Muscle of leg (tissue), 11 donors: ENCODE measurements around the gene HERC2. TPM values are rescaled to one million over a fixed set of nuclear protein-coding genes. Genes with fewer than 3 reads are reported as not detected.
"Not testable (repeated sequence)": the region's sequence is repeated elsewhere in the genome, so short reads cannot be mapped to it uniquely, and the experiment has no call there.

Experiments
- DNase-seq: peaks from one replicate; pipeline ENCODE4 v3.0.0; 2013
- H3K27ac ChIP-seq: one replicate; pipeline ENCODE4 v1.5.1; 2013; ENCODE audit warnings: mild to moderate bottlenecking, low read length, control low read depth
- H3K27me3 ChIP-seq: one replicate; pipeline ENCODE4 v1.6.1; 2013; ENCODE audit warnings: low read length; ENCODE audit not compliant: control insufficient read depth, insufficient read depth
- H3K36me3 ChIP-seq: one replicate; pipeline ENCODE4 v1.6.1; 2013; ENCODE audit warnings: low read length; ENCODE audit not compliant: control insufficient read depth, insufficient read depth
- H3K4me1 ChIP-seq: one replicate; pipeline ENCODE4 v1.6.1; 2013; ENCODE audit warnings: low read length; ENCODE audit not compliant: control insufficient read depth, insufficient read depth
- H3K4me3 ChIP-seq: one replicate; pipeline ENCODE4 v1.5.1; 2013; ENCODE audit warnings: low read length, control low read depth
- H3K9me3 ChIP-seq: replicated peaks from 2 replicates; pipeline ENCODE4 v1.6.1; 2013; ENCODE audit warnings: low read depth, low read length; ENCODE audit not compliant: control insufficient read depth
- WGBS: methylation state at CpG from one replicate; pipeline ENCODE4 v1.1.5; 2013; ENCODE audit warnings: missing lambda C conversion rate; ENCODE audit not compliant: insufficient coverage; 5-methylcytosine and 5-hydroxymethylcytosine counted together
- polyA plus RNA-seq, 8 donors: library from polyadenylated mRNA; unstranded; fragments of 120-200 nt; gene quantifications; one replicate each; pipeline versions ENCODE4 v1.2.1 to v1.2.3, GENCODE V29; 2013; ENCODE audit warnings: inconsistent platforms in 1 of 8, low replicate concordance in 1 of 8; ENCODE audit not compliant: insufficient read length in 8 of 8, insufficient read depth in 1 of 8
- total RNA-seq: library from RNA; stranded (reverse); fragments of 120-200 nt; gene quantifications from one replicate; pipeline ENCODE4 v1.2.4, GENCODE V29; 2013

Gene HERC2
- total and polyA plus RNA-seq, 9 donors: 31.8 to 40.5 (median 36.4) TPM

DNA sequence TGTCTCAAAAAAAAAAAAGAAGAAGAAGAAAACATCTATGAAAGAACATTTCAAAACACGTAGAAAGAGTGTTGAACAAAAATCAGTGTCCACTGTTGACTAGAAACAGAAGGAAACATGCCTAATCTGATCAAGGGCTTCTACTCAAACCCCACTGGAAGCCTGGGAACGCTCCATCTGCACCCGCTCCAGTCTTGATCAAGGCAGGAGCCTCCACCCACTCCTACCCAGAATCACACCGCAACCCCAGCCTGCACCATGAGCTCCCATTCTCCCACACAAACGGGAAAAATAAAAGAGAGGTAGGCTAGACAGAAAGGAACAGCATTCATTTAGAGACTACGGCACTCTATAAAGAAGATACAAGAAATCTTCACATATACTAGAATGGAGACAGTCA lies 181.9 kb downstream of the HERC2 start:
- no peaks in the 10 kb centered on the region for H3K9me3 ChIP-seq
- H3K4me3 ChIP-seq: no peak overlapping the region
- H3K27ac ChIP-seq: no peak overlapping the region
- peaks cover 4% of the 10 kb centered on the region for H3K4me1 ChIP-seq
- 100% methylated on average over 2 of the region's 6 CpGs for WGBS
- peaks cover 31% of the 10 kb centered on the region for H3K36me3 ChIP-seq
- DNase-seq: no peak
- H3K27me3 ChIP-seq: no peaks in the 10 kb centered on the region

DNA sequence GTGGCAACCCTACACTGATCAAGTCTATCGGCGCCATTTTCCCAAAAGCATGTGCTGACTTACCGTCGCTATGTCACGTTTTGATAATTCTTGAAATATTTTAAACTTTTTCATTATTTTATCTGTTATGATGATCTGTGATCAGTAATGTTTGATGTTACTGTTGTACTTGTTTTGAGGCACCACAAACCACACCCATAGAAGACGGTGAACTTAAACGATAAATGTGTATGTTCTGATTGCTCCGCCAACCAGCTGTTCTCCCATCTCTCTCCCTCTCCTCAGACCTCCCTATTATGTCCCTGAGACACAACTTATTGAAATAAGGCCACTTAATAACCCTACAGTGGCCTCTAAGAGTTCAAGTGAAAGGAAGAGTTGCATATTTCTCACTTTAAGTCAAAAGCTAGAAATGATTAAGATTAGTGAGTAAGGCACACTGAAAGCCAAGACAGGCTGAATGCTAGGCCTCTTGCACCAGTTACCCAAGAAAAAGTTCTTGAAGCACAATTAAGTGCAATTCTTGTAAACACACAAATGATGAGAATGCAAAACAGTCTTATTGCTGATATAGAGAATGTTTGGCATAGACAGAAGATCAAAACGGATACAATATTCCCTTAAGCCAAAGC lies 184.5 kb downstream of the HERC2 start:
- H3K36me3 ChIP-seq: peaks cover 22% of the 10 kb centered on the region
- no CpG with 5 or more reads among the region's 9 CpGs for WGBS
- not testable (repeated sequence) for H3K4me3 ChIP-seq

DNA sequence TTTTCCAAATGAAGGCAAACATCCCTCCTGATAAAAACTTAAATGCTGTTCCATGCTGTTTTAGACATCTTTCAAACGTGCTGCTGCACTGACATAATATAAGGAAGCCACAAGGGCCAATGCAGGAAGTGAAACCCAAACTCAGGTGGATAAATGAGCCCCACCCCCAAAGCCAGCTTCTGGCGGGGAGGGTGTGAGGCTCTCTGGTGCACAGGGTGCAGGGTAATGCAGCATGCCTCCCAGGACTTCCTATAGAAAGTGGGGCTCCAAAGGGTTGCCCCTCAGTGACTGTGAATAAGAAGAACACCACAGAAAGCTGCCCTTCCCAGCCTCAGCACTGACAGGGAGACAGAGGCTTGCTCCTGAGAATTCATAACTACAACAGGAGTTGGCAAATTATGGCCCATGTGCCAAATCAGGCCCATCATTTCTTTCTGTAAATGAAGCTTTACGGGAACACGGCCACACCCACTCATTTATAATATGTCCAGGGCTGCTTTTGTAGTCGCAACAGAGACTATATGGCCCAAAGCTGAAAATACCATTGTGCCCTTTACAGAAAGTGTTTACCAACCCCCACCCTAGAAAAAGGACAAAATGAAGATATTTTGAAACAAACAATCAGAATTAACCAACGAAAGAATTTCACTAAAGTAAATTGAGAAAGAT lies 185.6 kb downstream of the HERC2 start:
- H3K4me1 ChIP-seq, DNase-seq, H3K4me3 ChIP-seq, H3K27ac ChIP-seq, H3K9me3 ChIP-seq, H3K27me3 ChIP-seq: not testable (repeated sequence)
- no CpG with 5 or more reads among the region's 6 CpGs for WGBS
- peaks cover 32% of the 10 kb centered on the region for H3K36me3 ChIP-seq

More for the DNA sequence above, 184.5 kb downstream of the HERC2 start:
- H3K27me3 ChIP-seq, H3K9me3 ChIP-seq, DNase-seq, H3K4me1 ChIP-seq, H3K27ac ChIP-seq: not testable (repeated sequence)

DNA sequence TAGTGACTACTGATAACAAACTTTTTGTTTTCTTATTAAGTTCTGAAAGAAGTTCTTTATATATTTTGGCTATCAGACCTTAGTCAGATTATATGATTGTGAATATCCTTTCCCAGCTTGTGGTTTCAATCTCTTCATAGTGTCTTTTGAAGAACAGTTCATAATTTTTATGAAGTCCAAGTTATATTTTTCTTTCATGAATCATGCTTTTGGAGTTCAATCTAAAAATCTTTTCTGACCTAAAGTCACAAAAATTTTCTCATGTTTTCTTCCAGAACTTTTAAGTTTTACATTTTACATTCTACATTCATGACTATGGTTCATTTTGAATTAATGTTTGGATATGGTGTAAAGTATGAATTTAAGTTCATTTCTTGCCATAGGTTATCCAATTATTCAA lies 188.7 kb downstream of the HERC2 start:
- Histone ChIP-seq H3K9me3 (no peaks in the 10 kb centered on the region), H3K36me3 (peaks cover 49% of the 10 kb centered on the region), H3K27ac (no peak overlapping the region)

DNA sequence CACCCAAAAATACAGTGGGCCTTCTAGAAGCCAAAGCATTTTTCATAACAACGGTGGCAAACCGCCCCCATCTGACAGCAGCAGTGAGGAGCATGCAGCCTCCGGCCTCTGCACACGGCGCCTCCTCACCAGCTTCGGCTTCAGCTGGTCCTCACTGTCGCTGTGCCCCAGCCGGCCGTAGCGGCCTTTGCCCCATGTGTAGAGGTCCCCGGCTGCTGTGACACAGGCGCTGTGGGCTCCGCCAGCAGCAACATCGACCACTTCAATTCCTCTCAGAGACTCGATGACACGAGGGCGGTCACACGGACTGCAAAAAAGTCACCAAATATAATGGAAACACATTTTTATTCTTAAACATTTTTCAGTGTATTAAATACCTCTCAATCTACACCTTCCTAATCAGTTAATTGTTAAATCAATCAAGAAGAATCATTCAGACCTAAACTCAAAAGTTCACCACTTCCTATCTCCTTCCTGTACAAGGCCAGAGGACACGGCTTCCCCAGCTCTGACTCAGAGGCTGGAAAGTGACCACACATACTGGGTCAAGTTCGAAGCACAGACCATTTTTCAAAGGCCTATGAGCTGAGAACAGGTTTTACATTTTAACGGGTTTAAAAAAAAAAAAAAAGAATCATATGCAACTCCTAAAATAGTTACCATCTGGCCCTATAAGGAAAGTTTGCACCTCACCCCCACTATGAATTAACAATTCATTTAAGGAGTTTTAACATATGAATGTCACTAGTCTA lies 189.3 kb downstream of the HERC2 start:
- Histone ChIP-seq H3K9me3 (no peaks in the 10 kb centered on the region), H3K27ac (no peak overlapping the region), H3K36me3 (peaks cover 46% of the 10 kb centered on the region), H3K4me3 (no peak overlapping the region), H3K27me3 (no peaks in the 10 kb centered on the region), H3K4me1 (no peaks in the 10 kb centered on the region)
- DNase-seq: no peak
- WGBS: 86% methylated on average over 15 of the region's 21 CpGs

More for the DNA sequence above, 188.7 kb downstream of the HERC2 start:
- no peak overlapping the region for H3K4me3 ChIP-seq
- no peaks in the 10 kb centered on the region for H3K27me3 ChIP-seq
- no peaks in the 10 kb centered on the region for H3K4me1 ChIP-seq
- DNase-seq: no peak

DNA sequence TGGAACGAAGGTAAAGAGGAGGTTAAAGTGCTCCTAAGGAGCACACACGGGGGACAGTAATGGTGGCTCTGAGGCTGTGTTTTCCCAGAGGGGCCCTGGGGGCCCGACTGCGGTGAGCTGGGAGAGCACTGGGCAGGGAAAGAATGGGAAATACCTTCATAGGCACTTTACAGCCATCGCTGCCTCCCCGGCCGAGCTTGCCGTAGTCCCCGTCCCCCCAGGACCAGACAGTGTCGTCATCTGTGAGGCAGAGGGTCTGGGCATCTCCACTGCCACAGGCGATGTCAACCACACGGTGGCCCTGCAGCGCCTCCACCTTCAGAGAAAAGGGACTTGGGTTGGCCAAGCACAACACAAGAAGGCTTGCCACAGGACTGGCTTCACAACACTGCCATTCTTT lies 190.0 kb downstream of the HERC2 start:
- WGBS: 83% methylated on average over 13 of the region's 13 CpGs
- no peak for DNase-seq
- Histone ChIP-seq H3K4me3 (no peak overlapping the region), H3K9me3 (no peaks in the 10 kb centered on the region), H3K27ac (no peak overlapping the region), H3K27me3 (no peaks in the 10 kb centered on the region), H3K36me3 (peaks cover 50% of the 10 kb centered on the region), H3K4me1 (no peaks in the 10 kb centered on the region)

DNA sequence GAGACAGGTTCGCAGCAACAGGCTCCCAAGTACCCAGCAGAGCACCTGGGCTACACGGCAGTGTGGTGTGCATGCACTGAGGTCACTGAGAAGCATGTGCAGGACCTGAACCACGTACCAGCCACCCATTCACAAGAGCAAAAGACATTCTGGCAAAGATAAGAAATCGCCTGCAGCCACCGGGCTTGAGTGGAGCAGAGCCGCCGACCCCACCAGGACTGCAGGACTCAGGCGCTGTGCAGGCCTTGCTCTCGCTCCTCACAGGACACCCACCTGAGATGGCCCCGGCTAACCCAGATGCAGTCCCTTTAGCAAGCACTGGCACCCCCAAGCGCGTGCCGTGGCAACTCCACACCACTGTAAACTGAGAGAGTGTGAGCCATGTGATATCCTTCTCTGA lies 190.6 kb downstream of the HERC2 start:
- DNase-seq: no peak
- Histone ChIP-seq H3K4me3 (no peak overlapping the region), H3K36me3 (peaks cover 51% of the 10 kb centered on the region), H3K27ac (no peak overlapping the region), H3K4me1 (no peaks in the 10 kb centered on the region), H3K9me3 (no peaks in the 10 kb centered on the region), H3K27me3 (no peaks in the 10 kb centered on the region)
- WGBS: 92% methylated on average over 10 of the region's 13 CpGs

DNA sequence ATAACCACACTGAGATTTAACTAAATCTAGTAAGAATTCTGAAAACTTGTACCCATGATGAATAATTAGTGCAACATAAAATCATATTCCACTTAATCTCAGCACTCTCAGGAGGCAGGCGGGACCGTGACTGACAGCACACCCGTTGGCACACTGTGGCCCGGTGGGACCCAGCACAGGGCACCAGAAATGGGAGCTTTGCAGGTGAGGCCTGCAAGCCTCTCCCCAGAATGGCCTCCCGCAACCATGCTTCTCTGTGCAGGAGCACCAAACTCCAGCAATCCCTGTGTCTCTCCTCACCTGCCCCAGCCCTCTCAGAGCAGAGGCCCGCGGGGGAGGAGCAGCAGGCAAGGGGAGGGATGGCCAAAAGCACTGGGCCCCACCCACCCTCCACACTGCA lies 191.3 kb downstream of the HERC2 start:
- H3K36me3 ChIP-seq: peaks cover 51% of the 10 kb centered on the region
- no peaks in the 10 kb centered on the region for H3K4me1 ChIP-seq
- H3K27me3 ChIP-seq: no peaks in the 10 kb centered on the region
- no peaks in the 10 kb centered on the region for H3K9me3 ChIP-seq
- H3K4me3 ChIP-seq: no peak overlapping the region
- no peak overlapping the region for H3K27ac ChIP-seq
- DNase-seq: no peak
- 80% methylated on average over 6 of the region's 7 CpGs for WGBS

DNA sequence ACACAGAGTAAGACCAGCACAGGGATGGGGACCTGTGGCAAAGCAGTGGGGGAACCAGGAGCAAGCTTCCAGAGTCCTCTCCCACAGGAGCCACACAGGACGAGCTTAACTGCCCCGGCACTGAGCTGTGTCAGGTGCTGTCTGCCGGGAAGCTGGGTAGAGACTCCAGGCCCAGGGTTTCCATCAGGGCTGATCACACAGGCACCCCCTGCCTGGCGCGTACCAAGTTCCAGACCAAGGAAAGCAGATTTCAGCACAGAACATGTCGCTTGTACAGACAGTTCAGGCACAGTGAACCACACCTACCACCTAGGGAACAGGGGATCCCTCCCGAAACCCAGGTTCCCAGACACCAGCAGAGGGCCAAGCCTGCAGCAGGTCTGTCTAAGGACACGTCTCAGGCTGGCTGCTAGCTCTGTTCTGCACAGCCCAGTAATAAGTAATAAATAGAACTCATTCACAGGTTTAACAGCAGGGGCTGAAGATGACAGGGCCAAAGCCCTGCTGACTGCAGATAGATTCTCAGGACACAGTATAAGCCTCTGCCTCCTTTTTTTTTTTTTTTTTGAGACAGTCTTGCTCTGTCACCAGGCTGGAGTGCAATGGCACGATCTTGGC lies 192.6 kb downstream of the HERC2 start:
- H3K36me3 ChIP-seq: peaks cover 53% of the 10 kb centered on the region
- WGBS: 88% methylated on average over 5 of the region's 9 CpGs
- no peak overlapping the region for H3K4me3 ChIP-seq
- no peak overlapping the region for H3K27ac ChIP-seq
- H3K4me1 ChIP-seq: no peaks in the 10 kb centered on the region
- no peak for DNase-seq
- no peaks in the 10 kb centered on the region for H3K27me3 ChIP-seq
- no peaks in the 10 kb centered on the region for H3K9me3 ChIP-seq

DNA sequence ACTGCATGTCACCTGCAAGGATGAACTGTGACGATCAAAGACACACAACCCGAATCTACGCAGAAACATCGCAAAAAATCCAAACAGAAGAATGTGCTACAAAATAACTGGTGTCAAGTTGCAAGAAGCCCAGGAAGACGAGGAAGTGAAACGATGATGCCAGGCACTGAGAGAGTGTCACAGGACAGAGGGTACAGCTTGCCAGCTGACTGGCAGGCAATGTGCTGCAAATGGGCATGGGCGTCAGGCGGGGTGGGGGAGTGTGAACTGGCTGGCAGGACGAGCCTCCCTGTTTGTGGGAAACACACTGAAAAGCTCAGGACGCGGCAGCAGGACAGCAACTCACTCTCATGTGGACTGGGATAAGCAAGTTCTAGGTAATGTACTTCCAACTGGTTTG lies 193.9 kb downstream of the HERC2 start:
- DNase-seq: peak; percentile 58
- WGBS: 80% methylated on average over 9 of the region's 11 CpGs
- Histone ChIP-seq H3K27ac (no peak overlapping the region), H3K27me3 (no peaks in the 10 kb centered on the region), H3K4me1 (no peaks in the 10 kb centered on the region), H3K9me3 (no peaks in the 10 kb centered on the region), H3K4me3 (no peak overlapping the region), H3K36me3 (peaks cover 61% of the 10 kb centered on the region)
